Fibroblast of peridontal ligament (primary cell): ENCODE measurements around the gene ZNG1C.
"Not testable (repeated sequence)": the region's sequence is repeated elsewhere in the genome, so short reads cannot be mapped to it uniquely, and the experiment has no call there.

Experiments
- DNase-seq: peaks from one replicate; pipeline ENCODE4 v3.0.0-alpha.2; 2010; ENCODE audit errors: extremely low read depth

The ZNG1C gene

DNA sequence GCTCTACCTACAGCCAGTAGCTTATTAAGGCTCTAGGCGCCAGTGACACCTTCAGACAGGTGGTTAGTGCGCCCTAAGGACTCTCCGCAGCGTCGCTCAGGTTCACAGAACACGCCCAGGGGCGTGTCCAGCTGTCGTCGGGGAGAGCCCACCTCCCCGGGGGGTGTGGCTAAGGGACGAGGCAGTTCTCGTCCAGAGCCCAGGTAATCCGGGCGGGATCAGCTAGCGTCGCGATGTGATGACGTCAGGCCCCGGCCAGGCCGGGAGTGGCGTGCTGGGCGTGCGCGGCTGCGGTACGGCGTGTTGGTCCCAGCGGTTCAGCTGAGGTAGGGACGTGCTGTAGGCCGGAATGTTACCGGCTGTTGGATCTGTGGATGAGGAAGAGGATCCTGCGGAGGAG is at the start of gene ZNG1C:
ZNG1C (plus strand) TSS at position 301 of the 400 bp plus-strand sequence; CDS start at position 350, 49 bp downstream.
- DNase-seq, result not testable (repeated sequence)

- not testable (repeated sequence) for DNase-seq
These were observed 654 bp downstream of the ZNG1C start for GRCh38 chr9:68242437-68242836.

- DNase-seq, result not testable (repeated sequence)
These were observed 39.3 kb downstream of the ZNG1C start for GRCh38 chr9:68281041-68281440.

GRCh38 chr9:68302567-68302966 is 60.8 kb downstream of the ZNG1C start, which contains the start of gene FOXD4L3:
FOXD4L3 (plus strand) TSS chr9:68302867; CDS start chr9:68302952, 85 bp downstream.
- not testable (repeated sequence) for DNase-seq

GRCh38 chr9:68303771-68304170 is 62.0 kb downstream of the ZNG1C start:
- not testable (repeated sequence) for DNase-seq

- not testable (repeated sequence) for DNase-seq
These were observed 62.4 kb downstream of the ZNG1C start for GRCh38 chr9:68304212-68304611.

- not testable (repeated sequence) for DNase-seq
These were observed 63.0 kb downstream of the ZNG1C start for GRCh38 chr9:68304777-68305176.

DNA sequence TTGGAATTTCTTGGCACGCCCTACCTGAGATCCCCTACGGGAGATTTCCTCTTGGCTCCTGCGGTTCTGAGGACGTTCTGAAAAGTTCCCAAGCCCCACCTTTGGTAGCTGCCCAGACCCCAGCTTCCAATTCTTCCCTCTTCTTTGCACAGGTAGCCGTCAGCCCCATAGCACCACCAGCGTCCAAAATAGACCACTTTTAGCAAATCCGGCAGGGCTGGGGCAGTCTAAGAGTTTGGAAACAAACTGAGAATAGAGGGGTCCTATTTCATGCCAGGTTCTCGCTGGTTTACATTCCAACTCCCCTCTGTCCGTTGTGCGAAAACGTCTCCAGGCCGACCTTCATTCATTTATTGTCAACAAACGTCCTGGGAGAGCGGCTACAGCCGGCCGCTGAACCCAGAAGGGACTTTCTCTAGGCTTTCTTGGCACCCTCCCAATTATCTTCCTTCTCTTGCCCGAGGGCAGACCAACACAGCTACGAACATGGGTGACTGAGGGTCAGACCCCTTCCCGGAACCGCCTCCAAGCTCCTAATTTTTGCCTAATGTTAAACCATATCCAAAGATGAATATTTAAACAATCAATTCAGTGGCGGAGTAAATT is 64.0 kb downstream of the ZNG1C start:
- DNase-seq, result not testable (repeated sequence)

GRCh38 chr9:68306391-68306964 is 64.7 kb downstream of the ZNG1C start:
- DNase-seq, result not testable (repeated sequence)

DNA sequence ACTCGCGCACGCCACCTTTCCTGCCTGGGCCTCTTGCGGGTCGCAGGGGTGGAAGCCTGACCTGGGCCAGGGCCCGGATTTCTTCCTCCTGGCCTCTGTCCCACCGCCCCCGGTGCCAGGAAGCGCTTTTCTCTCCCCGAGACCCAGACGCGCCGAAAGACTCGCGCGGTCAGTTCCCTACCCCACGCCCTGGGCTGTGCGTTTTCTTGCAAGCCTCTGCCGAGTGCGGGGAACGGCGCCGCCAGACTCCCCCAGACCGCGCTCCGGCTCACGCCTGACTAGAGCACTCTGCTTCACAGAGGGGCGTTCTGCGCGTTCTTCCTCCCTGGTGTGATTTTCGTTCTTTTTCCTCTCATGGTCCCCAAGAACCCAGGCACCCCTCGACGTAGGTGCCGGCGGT is 65.3 kb downstream of the ZNG1C start:
- not testable (repeated sequence) for DNase-seq

GRCh38 chr9:68307654-68308053 is 65.9 kb downstream of the ZNG1C start:
- not testable (repeated sequence) for DNase-seq

DNA sequence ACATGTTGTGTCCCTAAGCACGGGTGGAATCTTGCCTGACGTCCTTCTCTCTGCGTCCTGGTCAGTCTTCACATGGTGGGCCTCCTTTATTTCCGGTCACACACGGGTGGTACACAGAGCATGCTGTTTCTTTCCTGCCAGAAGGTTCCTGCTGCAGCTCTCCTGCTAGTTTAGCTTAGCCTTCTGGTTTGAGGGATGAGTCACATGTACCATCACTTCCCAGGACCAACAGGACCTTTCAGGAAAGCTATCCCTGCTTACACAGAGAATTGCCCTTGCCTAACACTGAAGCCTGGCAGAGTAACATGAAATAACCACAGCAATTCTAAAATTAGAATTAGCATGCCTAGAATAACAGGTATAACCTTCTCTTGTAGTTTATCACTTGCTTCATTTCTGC is 69.4 kb downstream of the ZNG1C start:
- DNase-seq, result not testable (repeated sequence)

DNA sequence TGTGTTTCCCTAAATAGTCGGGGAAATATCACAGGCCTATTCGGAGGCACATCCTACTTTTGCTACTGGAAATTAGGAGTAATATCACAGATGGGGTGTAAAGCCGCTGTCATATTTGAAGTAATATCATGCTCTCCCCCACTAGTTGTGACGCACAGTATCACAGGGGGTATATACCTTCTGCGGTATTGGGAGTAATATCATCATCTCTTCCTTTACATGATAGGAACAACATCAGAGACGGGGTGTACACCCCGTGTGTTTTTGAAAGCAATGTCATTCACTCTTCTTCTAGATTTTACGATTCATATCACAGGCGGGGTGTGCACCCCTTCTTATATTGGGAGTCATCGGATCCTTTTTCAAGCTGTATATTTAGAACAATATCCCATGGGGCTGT is 76.4 kb downstream of the ZNG1C start:
- DNase-seq, result not testable (repeated sequence)

DNA sequence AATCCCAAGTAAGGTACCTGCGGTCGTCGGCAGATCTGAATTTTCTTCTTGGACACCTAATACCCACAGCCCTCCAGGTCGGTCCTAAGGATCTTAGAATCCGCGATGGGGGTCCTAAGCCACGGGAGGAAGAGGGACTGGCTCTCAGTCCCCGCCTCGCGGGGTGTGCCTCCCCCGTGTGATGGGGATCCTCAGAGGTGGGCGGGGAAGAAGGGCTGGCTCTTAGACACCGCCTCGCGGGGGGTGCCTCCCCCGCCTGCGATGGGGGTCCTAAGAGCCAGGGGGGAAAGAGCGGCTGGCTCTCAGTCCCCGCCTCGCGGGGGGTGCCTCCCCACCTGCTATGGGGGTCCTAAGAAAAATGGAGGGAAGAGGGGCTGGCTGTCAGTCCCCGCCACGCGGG is 82.0 kb downstream of the ZNG1C start:
- not testable (repeated sequence) for DNase-seq

DNA sequence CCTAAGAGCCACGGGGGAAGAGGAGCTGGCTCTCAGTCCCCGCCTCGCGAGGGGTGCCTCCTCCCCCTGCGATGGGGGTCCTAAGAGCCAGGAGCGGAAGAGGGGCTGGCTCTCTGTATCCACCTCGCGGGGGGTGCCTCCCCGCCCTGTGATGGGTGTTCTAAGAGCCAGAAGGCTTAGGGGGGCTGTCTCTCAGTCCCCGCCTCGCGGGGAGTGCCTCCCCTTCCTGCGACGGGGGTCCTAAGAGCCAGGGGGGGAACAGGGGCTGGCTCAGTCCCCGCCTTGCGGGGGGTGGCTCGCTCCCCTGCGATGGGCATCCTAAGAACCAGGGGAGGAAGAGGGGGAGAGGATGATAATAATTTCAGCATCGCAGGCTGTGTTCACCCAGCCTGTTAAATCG is 82.7 kb downstream of the ZNG1C start:
- not testable (repeated sequence) for DNase-seq

GRCh38 chr9:68329106-68329505 is 87.3 kb downstream of the ZNG1C start:
- DNase-seq, result not testable (repeated sequence)

- DNase-seq, result not testable (repeated sequence)
These were observed 88.9 kb downstream of the ZNG1C start for GRCh38 chr9:68330531-68331173.

GRCh38 chr9:68332122-68332521 is 90.3 kb downstream of the ZNG1C start:
- DNase-seq, result not testable (repeated sequence)

GRCh38 chr9:68335935-68336334 is 94.2 kb downstream of the ZNG1C start:
- DNase-seq, result not testable (repeated sequence)

GRCh38 chr9:68336639-68337339 is 95.0 kb downstream of the ZNG1C start:
- DNase-seq, result not testable (repeated sequence)

GRCh38 chr9:68338000-68338399 is 96.2 kb downstream of the ZNG1C start:
- DNase-seq, result not testable (repeated sequence)
